ENCODE data around the gene RSBN1L.
"Not testable (repeated sequence)": the region's sequence is repeated elsewhere in the genome, so short reads cannot be mapped to it uniquely, and the experiment has no call there.

- TF ChIP-seq CTCF (conservative IDR thresholded peaks at IDR 0.05; ENCODE audit: low read depth, low read length); EZH2 (IDR thresholded peaks at IDR 0.05; ENCODE audit: borderline replicate concordance, low read depth, low read length, poor library complexity, severe bottlenecking): not testable (repeated sequence)
Observed at GRCh38 chr7:77717566-77717965, 21.3 kb downstream of the RSBN1L start.
